Mononuclear cell (primary cell): Measurements from ENCODE around the gene PHRF1. TPM values are rescaled to one million over a fixed set of nuclear protein-coding genes. Genes with fewer than 3 reads are reported as not detected.

ENCODE experiments used
- H3K27me3 ChIP-seq: 2 replicates; pipeline ENCODE4 v1.6.0; 2011; ENCODE audit warnings: low read length, control low read depth; ENCODE audit not compliant: insufficient read depth
- H3K4me1 ChIP-seq: 2 replicates; pipeline ENCODE4 v1.5.1; 2011; ENCODE audit warnings: mild to moderate bottlenecking, low read length, control low read depth; ENCODE audit not compliant: insufficient read depth
- H3K4me3 ChIP-seq: 2 replicates; pipeline ENCODE4 v1.5.1; 2011; ENCODE audit warnings: mild to moderate bottlenecking, low read length, moderate library complexity
- H3K9me3 ChIP-seq: 2 replicates; pipeline ENCODE4 v1.5.1; 2011; ENCODE audit warnings: low read depth, mild to moderate bottlenecking, control low read depth, low read length
- total RNA-seq: library from RNA; depleted of rRNA; stranded (reverse); fragments of >200 nt; gene quantifications from one replicate; pipeline ENCODE4 v1.2.3, GENCODE V29; 2012

PHRF1 gene, protein sequence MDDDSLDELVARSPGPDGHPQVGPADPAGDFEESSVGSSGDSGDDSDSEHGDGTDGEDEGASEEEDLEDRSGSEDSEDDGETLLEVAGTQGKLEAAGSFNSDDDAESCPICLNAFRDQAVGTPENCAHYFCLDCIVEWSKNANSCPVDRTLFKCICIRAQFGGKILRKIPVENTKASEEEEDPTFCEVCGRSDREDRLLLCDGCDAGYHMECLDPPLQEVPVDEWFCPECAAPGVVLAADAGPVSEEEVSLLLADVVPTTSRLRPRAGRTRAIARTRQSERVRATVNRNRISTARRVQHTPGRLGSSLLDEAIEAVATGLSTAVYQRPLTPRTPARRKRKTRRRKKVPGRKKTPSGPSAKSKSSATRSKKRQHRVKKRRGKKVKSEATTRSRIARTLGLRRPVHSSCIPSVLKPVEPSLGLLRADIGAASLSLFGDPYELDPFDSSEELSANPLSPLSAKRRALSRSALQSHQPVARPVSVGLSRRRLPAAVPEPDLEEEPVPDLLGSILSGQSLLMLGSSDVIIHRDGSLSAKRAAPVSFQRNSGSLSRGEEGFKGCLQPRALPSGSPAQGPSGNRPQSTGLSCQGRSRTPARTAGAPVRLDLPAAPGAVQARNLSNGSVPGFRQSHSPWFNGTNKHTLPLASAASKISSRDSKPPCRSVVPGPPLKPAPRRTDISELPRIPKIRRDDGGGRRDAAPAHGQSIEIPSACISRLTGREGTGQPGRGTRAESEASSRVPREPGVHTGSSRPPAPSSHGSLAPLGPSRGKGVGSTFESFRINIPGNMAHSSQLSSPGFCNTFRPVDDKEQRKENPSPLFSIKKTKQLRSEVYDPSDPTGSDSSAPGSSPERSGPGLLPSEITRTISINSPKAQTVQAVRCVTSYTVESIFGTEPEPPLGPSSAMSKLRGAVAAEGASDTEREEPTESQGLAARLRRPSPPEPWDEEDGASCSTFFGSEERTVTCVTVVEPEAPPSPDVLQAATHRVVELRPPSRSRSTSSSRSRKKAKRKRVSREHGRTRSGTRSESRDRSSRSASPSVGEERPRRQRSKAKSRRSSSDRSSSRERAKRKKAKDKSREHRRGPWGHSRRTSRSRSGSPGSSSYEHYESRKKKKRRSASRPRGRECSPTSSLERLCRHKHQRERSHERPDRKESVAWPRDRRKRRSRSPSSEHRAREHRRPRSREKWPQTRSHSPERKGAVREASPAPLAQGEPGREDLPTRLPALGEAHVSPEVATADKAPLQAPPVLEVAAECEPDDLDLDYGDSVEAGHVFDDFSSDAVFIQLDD (N-terminal part only)
- 25.1 TPM for total RNA-seq

DNA sequence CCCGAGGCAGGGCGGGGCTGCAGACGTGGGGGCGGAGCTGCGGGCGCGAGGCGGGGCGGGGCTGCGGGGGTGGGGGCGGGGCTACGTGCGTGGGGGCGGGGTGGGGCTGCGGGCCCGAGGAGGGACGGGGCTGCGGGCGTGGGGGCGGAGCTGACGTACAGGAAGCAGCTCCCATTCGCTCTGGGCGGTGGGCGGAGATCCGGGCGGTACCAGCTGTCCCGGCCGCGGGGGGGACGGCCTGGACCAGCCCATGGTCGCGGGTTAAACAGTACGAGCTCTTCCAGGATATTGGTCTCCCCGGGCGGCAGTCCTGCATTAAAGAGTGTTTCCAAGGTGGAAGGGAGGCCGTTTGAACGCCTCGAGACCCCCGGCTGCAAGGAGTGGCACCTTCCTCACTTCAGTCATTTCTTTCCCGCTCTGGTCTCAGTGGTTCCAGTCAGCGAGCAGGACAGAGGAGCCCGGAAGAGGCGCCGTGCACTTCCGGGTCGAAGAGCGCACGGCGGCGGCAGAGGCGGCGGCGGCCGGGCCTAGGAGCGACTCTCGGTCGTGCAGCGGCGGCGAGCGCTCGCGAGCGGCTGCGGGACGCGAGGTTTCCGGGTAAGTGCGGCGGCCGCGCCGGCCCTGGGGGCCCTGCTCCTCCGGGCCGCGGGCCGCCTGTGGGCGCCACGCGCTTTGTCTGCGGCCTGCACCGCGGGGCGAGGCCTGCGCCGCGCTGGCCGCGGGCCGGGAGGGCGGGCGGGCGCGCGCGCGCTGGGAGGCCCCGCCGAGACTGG, at the start of gene PHRF1:
Gene PHRF1, plus strand, starts transcription at position 475 of the 773 bp plus-strand sequence. CDS start 5,043 bp downstream, outside the sequence.
- Histone ChIP-seq H3K4me1 (peaks cover 40% of the 10 kb centered on the region), H3K27me3 (peaks cover 7% of the 10 kb centered on the region), H3K9me3 (no peaks in the 10 kb centered on the region), H3K4me3 (peak within 1 kb of the TSS; percentile 76)

DNA sequence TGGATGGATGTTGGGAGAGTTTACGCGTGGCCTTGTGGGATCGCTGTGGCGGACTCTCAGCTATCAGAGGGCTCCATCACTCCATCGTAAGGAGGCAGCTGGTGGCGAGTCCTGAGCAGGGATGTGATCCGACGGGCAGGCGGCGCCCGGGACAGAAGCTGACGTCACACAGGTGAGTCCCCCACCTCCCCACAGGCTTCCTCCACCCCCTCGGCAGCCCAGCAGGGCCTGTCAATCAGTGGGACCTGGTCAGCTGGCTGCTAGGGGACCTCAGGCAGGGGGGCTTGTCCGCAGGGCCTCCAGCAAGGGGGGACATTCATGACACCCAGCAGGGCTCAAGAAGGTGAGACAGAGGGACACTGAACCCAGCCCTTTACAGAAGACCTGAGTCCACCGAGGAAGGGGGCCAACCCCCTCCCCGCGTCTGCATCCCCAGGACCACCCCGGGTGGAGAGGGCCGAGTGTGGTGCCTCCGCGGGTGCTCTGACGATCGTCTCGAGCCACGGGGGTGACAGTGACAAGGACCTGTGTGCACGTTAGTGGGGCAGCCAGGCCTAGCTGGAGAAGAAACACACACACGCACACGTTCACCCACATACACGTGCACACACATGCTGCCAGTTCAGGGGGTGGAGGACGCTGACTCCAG, 48.0 kb upstream of the PHRF1 start:
- H3K27me3 ChIP-seq, result no peaks in the 10 kb centered on the region
- no peak overlapping the region for H3K4me3 ChIP-seq
- no peaks in the 10 kb centered on the region for H3K9me3 ChIP-seq
- no peaks in the 10 kb centered on the region for H3K4me1 ChIP-seq

DNA sequence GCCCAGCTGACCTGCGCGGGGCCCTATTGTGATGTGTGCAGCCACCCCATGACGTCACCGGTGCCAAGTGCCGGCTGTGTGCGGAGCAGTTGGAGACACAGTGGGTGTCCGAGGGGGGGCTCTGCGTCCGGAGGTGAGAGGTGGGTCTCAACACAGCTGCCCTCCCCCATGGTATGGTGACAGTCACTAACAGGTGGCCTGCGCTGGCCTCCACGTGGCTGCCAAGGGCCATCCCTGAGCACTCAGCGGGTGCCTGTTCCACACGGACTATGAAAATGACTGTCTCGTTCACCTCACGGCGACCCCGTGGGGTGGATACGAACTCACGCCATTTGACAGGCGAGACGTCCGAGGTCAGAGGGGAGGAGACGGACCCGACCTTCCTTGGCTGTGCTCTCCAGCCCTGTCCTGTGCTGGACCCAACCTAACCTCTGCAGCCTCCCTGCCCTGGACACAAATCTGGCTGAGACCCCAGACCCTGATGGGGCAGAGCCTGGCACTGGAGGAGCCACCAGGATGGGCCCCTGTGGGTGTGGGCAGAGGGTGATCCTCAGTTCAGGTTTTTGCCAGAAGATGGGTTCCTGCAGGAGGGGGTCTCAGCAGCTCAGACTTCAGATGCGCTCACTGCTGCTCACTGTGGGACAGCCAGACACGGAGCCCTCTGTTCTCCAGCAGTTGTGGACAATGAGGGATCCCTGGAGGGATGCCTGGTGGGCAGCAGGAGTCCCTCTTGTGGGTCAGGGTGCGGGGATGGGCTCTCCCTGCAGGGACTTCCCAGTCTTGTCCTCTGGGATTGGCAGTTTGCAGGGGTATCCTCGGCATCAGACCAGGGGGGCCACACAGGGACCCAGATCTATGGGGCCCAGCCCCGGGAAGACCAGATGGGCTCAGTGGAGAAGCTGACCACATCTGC, 47.2 kb upstream of the PHRF1 start:
- Histone ChIP-seq H3K27me3 (no peaks in the 10 kb centered on the region), H3K4me1 (peaks cover 6% of the 10 kb centered on the region), H3K9me3 (no peaks in the 10 kb centered on the region), H3K4me3 (no peak overlapping the region)

DNA sequence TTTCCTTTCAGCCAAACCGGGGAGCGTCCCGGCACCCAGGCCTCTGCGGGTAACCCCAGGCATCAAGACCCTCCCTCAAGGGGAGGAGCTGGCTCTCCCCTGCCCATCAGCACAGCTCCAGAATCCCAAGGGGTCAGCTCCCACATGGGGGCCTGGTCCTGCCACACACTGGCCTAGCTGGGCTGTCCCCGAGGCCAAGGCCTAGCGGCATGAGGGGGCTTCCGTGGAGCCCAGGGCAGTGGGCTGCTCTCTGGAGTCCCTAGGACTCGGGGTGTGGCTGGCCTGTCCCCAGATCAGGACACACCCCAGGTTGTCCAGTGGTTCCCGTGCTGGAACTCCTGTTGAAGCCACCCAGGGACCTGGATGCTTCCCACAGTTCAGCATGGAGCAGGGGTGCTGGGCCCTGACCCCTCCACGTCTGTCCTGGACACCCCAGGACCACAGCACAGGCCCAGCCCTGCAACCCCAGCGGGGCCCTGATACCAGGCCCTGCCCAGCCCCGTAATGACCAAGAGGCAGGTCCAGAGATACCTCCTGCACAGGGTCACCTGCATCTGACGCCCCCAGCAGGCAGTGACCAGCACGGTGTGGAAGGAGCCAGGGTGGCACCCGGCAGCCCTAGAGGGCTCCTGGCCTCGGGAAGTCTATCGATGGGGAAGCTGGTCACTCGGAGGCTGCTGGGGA, 46.4 kb upstream of the PHRF1 start:
- Histone ChIP-seq H3K4me3 (no peak overlapping the region), H3K4me1 (peaks cover 14% of the 10 kb centered on the region), H3K9me3 (no peaks in the 10 kb centered on the region), H3K27me3 (no peaks in the 10 kb centered on the region)

DNA sequence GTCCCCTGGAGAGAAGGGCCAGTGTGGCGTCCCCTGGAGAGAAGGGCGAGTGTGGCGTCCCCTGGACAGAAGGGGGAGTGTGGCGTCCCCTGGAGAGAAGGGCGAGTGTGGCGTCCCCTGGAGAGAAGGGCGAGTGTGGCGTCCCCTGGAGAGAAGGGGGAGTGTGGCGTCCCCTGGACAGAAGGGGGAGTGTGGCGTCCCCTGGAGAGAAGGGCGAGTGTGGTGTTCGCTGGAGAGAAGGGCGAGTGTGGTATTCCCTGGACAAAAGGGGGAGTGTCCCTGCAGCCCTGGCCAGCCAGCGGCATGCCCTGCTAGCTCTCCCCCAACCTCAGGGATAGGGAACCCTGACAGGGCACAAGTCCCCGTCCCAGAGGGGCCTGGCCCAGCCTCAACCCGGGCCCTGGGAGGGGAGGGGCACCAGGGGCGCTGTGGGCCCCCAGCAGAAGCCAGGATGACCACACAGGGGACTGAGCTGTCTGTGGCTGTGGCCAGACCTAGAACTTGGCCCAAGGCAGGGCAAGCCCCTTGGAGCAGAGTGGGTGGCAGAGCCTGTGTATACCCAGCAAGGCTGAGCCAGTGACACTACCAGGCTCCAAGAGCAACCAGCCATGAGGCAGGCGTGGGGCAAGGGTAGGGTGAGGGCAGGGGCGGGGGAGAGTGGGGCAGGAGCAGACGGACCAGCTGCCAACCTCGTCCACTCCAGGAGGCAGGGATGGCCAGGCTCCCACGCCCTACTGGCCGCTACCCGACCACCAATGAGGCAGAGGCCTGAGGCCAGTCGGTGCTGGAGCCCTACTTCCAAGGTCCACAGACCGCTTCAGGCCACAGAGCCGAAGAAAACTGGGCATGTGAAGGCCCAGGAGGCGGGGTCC, 45.1 kb upstream of the PHRF1 start:
- Histone ChIP-seq H3K27me3 (no peaks in the 10 kb centered on the region), H3K4me1 (peaks cover 19% of the 10 kb centered on the region), H3K4me3 (no peak overlapping the region), H3K9me3 (no peaks in the 10 kb centered on the region)

DNA sequence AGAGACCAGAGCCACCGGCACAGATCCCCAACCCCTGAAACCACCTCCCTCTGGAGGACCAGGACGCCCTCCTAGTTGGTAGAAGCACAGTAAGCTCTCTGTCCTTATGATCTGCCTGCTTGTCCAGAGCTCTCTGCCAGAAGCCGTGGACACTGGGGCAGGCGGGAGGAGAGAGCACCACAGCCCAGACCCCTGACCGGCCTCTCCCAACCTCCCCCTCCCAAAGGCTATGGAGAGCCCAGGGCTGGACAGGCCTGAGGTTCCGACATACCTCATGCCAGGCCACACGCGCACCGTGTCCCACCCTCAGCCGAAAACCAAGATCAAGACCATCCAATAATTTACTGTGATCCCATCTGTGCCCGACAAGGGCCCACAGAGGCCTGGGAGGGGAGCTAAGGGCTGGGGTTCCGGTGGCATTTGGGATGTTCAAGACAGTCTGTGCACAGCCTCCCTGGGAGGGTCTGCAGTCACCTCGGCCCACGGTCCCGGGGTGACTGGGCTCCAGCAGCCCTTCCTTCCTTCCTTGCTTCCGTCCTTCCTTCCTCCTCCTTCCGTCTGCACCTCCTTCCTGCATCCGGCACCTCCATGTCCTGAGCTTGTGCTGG, 44.2 kb upstream of the PHRF1 start:
- no peaks in the 10 kb centered on the region for H3K27me3 ChIP-seq
- peaks cover 27% of the 10 kb centered on the region for H3K4me1 ChIP-seq
- H3K4me3 ChIP-seq, result no peak overlapping the region
- no peaks in the 10 kb centered on the region for H3K9me3 ChIP-seq

DNA sequence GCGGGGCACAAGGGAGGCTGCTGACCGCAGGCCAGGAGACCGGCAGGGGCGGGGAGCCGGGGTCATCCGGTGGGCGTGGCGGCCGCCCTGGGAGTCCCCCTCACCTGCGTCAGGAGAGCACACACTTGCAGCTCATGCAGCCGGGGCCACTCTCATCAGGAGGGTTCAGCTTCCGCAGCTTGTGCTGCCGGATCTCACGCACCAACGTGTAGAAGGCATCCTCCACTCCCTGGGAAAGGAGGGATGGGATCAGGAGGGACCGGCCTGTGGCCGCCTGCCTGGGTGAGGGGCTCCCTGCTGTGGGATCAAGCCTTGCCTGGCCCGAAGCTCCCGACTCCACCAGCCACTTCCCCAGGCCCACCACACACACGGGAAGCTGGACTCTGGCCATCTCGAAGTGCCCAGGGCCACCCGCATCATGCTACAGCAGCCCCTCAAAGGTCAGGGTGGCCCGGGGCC, 43.7 kb upstream of the PHRF1 start:
- H3K9me3 ChIP-seq, result no peaks in the 10 kb centered on the region
- H3K4me1 ChIP-seq, result peaks cover 33% of the 10 kb centered on the region

DNA sequence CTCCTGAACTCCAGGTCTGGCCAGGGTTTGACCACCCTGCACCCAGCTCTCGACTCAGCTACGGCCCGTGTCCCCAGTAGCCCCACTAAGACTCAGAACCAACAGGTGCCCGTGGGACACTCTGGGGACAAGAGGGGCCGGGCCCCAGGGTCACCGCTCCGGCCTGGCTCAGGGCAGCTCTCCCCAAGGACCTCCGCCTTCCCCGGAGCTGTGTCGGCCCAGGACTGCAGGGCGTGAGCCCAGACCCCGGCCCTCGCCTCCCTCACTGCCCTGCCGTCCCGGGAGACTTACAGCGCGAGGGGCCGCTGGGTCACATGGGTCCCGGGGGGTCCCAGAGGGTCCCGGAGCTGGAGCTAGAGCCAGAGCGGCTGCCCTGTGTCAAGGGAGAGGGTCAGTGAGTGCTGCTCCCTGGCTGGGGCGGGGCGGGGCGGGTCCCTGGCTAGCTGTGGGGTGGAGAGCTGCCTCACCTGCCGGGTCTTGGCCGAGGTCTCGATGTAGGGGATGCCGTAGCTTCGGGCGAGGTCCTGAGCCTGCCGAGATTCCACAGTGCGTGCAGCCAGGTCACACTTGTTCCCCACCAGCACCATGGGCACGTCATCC, 43.2 kb upstream of the PHRF1 start:
- H3K9me3 ChIP-seq, result no peaks in the 10 kb centered on the region
- H3K27me3 ChIP-seq, result no peaks in the 10 kb centered on the region
- H3K4me1 ChIP-seq, result peaks cover 38% of the 10 kb centered on the region
- H3K4me3 ChIP-seq, result no peak overlapping the region

More for the DNA sequence above, 43.7 kb upstream of the PHRF1 start:
- no peak overlapping the region for H3K4me3 ChIP-seq
- no peaks in the 10 kb centered on the region for H3K27me3 ChIP-seq

DNA sequence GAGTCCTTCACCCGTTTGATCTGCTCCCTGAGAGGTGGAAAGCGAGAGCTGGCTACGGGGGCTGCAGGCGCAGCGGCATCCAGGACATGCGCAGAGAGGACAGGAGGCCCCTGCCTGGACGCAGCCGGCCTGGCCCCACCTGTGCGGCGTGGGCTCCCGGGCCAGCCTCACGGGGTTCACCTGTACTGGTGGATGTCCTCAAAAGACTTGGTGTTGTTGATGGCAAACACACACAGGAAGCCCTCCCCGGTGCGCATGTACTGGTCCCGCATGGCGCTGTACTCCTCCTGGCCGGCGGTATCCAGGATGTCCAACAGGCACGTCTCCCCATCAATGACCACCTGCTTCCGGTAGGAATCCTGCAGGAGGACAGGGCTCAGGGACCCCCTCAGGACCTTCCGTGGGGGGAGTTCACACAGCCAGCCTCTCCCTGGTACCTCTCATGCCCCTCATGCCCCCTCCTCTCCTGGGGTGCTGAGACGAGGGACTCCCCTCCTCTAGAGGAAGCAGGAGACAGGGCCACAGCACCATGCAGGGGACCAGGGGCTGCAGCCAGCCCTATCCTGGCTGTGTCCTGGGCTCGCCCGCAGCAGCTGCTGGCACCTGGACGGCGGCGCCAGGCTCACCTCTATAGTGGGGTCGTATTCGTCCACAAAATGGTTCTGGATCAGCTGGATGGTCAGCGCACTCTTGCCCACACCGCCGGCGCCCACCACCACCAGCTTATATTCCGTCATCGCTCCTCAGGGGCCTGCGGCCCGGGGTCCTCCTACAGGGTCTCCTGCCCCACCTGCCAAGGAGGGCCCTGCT, 42.5 kb upstream of the PHRF1 start:
- Histone ChIP-seq H3K4me1 (peaks cover 42% of the 10 kb centered on the region), H3K9me3 (no peaks in the 10 kb centered on the region), H3K4me3 (no peak overlapping the region), H3K27me3 (no peaks in the 10 kb centered on the region)

DNA sequence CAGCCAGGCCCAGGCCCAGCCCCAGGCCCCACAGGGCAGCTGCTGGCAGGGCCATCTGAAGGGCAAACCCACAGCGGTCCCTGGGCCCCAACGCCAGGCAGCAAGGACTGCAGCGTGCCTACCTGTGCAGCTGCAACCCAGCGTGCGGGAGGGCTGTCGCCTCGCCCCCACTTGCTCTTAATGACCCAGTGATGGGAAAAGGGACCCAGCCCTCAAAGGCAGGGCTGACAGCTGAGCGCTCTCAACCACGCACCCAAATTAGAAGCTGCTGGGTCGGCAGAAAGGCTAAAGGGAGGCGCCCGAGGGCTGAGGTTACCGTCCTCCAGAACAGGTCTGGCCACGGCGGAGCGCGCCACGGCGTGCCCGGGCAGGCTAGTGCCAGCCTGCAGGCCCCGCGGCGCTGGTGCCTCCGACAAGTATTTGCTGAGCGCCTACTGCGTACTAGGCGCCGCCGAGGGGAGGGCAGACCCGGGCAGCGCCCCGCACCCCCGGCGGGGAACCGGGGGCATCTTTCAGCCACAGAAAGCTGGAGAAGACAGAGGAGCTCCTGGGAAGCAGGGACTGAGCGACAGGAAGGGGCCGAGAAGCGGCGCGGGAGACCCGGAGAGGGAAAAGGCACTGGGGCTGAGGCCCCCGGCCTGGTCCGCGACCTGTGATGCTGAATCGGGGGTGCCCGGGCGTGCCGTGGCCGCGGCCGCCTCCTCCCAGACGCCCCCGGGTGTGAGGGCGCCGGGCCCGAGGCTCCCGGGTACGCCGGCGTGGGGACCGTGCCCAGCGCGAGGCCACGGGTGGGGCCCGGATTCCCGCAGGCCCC, 41.7 kb upstream of the PHRF1 start:
- H3K4me1 ChIP-seq, result peaks cover 42% of the 10 kb centered on the region
- no peaks in the 10 kb centered on the region for H3K27me3 ChIP-seq
- H3K4me3 ChIP-seq, result peak overlapping the region; percentile 52
- no peaks in the 10 kb centered on the region for H3K9me3 ChIP-seq
